ENCODE data around the gene RBKS. TPM values are rescaled to one million over a fixed set of nuclear protein-coding genes. Genes with fewer than 3 reads are reported as not detected.

RBKS gene
- total and polyA plus RNA-seq, 2 of the 13 experiments (the other 11 are each of a cell fraction or from before 2014, with no cell fraction given), result 7.7 to 8.3 TPM

DNA sequence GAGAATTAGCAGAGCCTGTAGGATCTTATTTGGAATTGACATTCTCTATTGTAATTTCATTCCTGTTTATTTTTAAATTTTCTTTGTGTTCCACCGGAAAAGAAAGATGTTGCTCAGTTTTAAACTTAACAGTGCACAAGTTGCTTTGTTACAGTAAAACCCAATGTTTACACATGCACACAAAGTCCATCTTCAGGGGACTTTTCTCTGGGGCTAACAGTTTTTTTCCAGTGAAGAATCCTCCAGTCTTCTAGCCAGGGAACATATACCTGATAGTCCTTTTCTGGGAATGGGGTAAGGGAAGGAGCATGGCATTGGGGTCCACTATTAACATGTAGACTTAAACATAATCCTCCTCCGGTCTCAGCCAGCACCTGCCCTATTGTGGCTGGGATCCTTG is 143.9 kb downstream of the RBKS start (continued):
- TF ChIP-seq ZNF136 (CRISPR knock-in tag; IDR thresholded peaks at IDR 0.05; ENCODE audit: low read depth) (no peak), LBX2 (CRISPR knock-in tag; IDR thresholded peaks at IDR 0.05; ENCODE audit: borderline replicate concordance) (no peak), FIP1L1 (IDR thresholded peaks at IDR 0.05; ENCODE audit: borderline replicate concordance, insufficient read depth, low read depth, low read length) (no peak), ZNF101 (CRISPR knock-in tag; IDR thresholded peaks at IDR 0.05; ENCODE audit: borderline replicate concordance, low read depth) (no peak), REL (CRISPR knock-in tag; conservative IDR thresholded peaks at IDR 0.05) (no peak), ZNF253 (CRISPR knock-in tag; IDR thresholded peaks at IDR 0.05; ENCODE audit: borderline replicate concordance) (no peak), RARG (CRISPR knock-in tag; IDR thresholded peaks at IDR 0.05; ENCODE audit: low read depth) (no peak), MTF1 (CRISPR knock-in tag; IDR thresholded peaks at IDR 0.05) (no peak), HOMEZ (CRISPR knock-in tag; IDR thresholded peaks at IDR 0.05; ENCODE audit: low read depth) (peak; percentile 70; the same call in 1 of the 2 replicates), CHCHD3 (CRISPR knock-in tag; IDR thresholded peaks at IDR 0.05) (no peak), RNF2 (conservative IDR thresholded peaks at IDR 0.05; ENCODE audit: low read depth) (no peak), GLI4 (CRISPR knock-in tag; IDR thresholded peaks at IDR 0.05; ENCODE audit: borderline replicate concordance) (no peak), KAT7 (CRISPR knock-in tag; IDR thresholded peaks at IDR 0.05; ENCODE audit: borderline replicate concordance) (no peak), TARDBP (CRISPR knock-in tag; IDR thresholded peaks at IDR 0.05) (0 out of 2 replicates have a peak, but pooled peaks have one; percentile 38), HNRNPLL (IDR thresholded peaks at IDR 0.05; ENCODE audit: low read depth, low read length, poor library complexity, severe bottlenecking) (no peak), REPIN1 (CRISPR knock-in tag; IDR thresholded peaks at IDR 0.05; ENCODE audit: borderline replicate concordance, low read depth) (no peak), ZNF776 (CRISPR knock-in tag; IDR thresholded peaks at IDR 0.05) (no peak), TEAD3 (CRISPR knock-in tag; optimal IDR thresholded peaks at IDR 0.05; ENCODE audit: borderline replicate concordance) (no peak)
- TF ChIP-seq, protein P1, sequence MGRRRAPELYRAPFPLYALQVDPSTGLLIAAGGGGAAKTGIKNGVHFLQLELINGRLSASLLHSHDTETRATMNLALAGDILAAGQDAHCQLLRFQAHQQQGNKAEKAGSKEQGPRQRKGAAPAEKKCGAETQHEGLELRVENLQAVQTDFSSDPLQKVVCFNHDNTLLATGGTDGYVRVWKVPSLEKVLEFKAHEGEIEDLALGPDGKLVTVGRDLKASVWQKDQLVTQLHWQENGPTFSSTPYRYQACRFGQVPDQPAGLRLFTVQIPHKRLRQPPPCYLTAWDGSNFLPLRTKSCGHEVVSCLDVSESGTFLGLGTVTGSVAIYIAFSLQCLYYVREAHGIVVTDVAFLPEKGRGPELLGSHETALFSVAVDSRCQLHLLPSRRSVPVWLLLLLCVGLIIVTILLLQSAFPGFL (CRISPR knock-in tag; IDR thresholded peaks at IDR 0.05), result no peak
- TF ChIP-seq, protein P2, sequence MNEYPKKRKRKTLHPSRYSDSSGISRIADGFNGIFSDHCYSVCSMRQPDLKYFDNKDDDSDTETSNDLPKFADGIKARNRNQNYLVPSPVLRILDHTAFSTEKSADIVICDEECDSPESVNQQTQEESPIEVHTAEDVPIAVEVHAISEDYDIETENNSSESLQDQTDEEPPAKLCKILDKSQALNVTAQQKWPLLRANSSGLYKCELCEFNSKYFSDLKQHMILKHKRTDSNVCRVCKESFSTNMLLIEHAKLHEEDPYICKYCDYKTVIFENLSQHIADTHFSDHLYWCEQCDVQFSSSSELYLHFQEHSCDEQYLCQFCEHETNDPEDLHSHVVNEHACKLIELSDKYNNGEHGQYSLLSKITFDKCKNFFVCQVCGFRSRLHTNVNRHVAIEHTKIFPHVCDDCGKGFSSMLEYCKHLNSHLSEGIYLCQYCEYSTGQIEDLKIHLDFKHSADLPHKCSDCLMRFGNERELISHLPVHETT (CRISPR knock-in tag; conservative IDR thresholded peaks at IDR 0.05), result no peak
- TF ChIP-seq, protein P3, sequence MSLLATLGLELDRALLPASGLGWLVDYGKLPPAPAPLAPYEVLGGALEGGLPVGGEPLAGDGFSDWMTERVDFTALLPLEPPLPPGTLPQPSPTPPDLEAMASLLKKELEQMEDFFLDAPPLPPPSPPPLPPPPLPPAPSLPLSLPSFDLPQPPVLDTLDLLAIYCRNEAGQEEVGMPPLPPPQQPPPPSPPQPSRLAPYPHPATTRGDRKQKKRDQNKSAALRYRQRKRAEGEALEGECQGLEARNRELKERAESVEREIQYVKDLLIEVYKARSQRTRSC (CRISPR knock-in tag; IDR thresholded peaks at IDR 0.05; ENCODE audit: low read depth), result no peak

Data from HepG2 (cell line).